ENCODE results near the gene TRIM54. TPM values are rescaled to one million over a fixed set of nuclear protein-coding genes. Genes with fewer than 3 reads are reported as not detected.
A peak's percentile ranks its signal among the peaks of the same experiment; 100 is the strongest.

TRIM54 gene
- total RNA-seq, 2 experiments from 2014 or later = 0.16 to 0.23 TPM

DNA sequence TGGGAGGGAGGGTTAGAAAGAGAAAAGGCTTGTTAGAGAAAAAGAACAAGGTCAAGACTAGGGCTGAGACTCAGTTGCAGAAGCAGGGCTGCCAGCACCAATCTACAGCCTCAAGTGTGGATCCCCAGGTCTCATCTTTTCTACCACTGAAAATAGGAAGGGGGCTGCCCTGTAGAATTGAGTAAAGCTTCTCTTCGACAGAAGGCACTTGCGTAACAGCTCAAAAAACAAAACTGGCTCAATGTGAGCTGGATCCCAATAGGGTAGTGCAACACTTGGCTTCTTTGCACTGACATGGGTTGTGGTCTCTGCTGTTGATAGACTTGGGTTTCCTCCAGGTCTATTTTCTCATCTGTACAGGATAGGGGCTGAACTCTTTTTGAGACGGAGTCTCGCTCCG is 42.5 kb downstream of the TRIM54 start:
- peaks cover 35% of the 10 kb centered on the region for H3K36me3 Mint-ChIP-seq (ENCODE audit: low read depth)
- intact Hi-C loops (cut with micrococcal nuclease) = loop anchor here (5.0 kb wide), 1 partner anchor 33 kb away; the partner anchor contains the start of gene GTF3C2
- ATAC-seq = no peak
- TF ChIP-seq, protein P1, sequence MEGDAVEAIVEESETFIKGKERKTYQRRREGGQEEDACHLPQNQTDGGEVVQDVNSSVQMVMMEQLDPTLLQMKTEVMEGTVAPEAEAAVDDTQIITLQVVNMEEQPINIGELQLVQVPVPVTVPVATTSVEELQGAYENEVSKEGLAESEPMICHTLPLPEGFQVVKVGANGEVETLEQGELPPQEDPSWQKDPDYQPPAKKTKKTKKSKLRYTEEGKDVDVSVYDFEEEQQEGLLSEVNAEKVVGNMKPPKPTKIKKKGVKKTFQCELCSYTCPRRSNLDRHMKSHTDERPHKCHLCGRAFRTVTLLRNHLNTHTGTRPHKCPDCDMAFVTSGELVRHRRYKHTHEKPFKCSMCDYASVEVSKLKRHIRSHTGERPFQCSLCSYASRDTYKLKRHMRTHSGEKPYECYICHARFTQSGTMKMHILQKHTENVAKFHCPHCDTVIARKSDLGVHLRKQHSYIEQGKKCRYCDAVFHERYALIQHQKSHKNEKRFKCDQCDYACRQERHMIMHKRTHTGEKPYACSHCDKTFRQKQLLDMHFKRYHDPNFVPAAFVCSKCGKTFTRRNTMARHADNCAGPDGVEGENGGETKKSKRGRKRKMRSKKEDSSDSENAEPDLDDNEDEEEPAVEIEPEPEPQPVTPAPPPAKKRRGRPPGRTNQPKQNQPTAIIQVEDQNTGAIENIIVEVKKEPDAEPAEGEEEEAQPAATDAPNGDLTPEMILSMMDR (IDR thresholded peaks at IDR 0.05) = no peak
- ChIA-PET CTCF (interaction anchor here (2.2 kb wide), 1 partner anchor 22 kb away, joined by 8 read pairs; no protein-coding TSS in a partner anchor), POLR2A (interaction anchor here (0.7 to 1.0 kb wide), 2 partner anchors 15 to 31 kb away, joined by 3 to 4 read pairs; no protein-coding TSS in a partner anchor)
- DNase-seq = no peak
- peaks cover 21% of the 10 kb centered on the region for H3K4me1 Mint-ChIP-seq (ENCODE audit: low read depth)
- peak overlapping the region; percentile 8 for H3K4me3 Mint-ChIP-seq
- no peak overlapping the region for H3K27ac Mint-ChIP-seq
- no peaks in the 10 kb centered on the region for H3K9me3 Mint-ChIP-seq
- H3K27me3 Mint-ChIP-seq = no peaks in the 10 kb centered on the region

- no peak overlapping the region for H3K4me3 Mint-ChIP-seq
- ChIA-PET POLR2A (interaction anchor here (0.6 to 1.7 kb wide), 2 partner anchors 8 to 56 kb away, joined by 3 to 5 read pairs; no protein-coding TSS in a partner anchor), CTCF (interaction anchor here (1.4 kb wide), 1 partner anchor 32 kb away, joined by 4 read pairs; no protein-coding TSS in a partner anchor)
- intact Hi-C loops (cut with micrococcal nuclease) = no loop called here
- H3K36me3 Mint-ChIP-seq (ENCODE audit: low read depth) = peaks cover 38% of the 10 kb centered on the region
- H3K9me3 Mint-ChIP-seq = no peaks in the 10 kb centered on the region
- H3K27ac Mint-ChIP-seq = no peak overlapping the region
- H3K27me3 Mint-ChIP-seq = no peaks in the 10 kb centered on the region
- TF ChIP-seq, protein P1 (IDR thresholded peaks at IDR 0.05) = no peak
- DNase-seq = no peak
- H3K4me1 Mint-ChIP-seq (ENCODE audit: low read depth) = no peaks in the 10 kb centered on the region
- no peak for ATAC-seq
Observed at GRCh38 chr2:27335311-27335710, 53.1 kb downstream of the TRIM54 start.

DNA sequence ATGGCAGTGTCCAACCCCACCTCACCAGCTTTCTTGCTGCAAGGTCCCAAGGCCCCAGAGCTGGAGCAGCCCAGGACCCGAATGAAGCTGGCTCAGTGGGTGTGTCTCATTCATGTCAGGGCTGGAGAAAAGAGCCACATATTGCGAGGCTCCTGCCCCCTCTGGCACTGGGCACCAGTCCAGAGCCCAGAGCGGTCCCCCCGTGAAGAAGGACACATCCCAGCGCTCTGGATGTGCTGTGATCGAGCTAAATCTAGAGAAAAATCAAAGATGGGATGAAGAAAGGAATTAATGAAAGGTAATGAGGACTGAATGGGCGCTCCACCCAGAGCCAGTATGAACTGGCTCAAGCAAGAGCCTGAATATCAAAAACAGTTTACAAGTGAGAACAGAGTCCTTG is 53.9 kb downstream of the TRIM54 start:
- Mint-ChIP-seq H3K4me1 (ENCODE audit: low read depth) (no peaks in the 10 kb centered on the region), H3K27me3 (no peaks in the 10 kb centered on the region), H3K9me3 (no peaks in the 10 kb centered on the region), H3K4me3 (no peak overlapping the region), H3K27ac (no peak overlapping the region), H3K36me3 (ENCODE audit: low read depth) (peaks cover 37% of the 10 kb centered on the region)
- intact Hi-C loops (cut with micrococcal nuclease) = no loop called here
- DNase-seq = no peak
- CTCF ChIA-PET = no interaction called here
- TF ChIP-seq, protein P1 (IDR thresholded peaks at IDR 0.05) = no peak
- POLR2A ChIA-PET = interaction anchor here (0.6 to 1.7 kb wide), 3 partner anchors 7 to 57 kb away, joined by 3 to 5 read pairs (median 4); no protein-coding TSS in a partner anchor
- no peak for ATAC-seq

DNA sequence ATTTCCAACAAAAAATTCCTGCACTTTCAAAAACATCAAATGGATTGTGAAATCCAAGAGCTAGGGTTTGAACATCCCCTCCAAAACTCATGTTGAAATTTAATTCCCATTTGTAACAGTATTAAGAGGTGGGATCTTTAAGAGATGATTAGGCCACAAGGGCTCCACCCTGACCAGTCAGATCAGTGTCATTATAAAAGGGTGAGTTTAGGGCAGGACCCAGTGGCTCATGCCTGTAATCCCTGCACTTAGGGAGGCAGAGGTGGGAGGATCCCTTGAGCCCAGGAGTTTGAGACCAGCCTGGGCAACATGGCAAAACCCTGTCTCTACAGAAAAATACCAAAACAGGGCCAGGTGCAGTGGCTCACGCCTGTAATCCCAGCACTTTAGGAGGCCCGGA is 65.4 kb downstream of the TRIM54 start:
- ATAC-seq (no peak), DNase-seq (no peak)
- Mint-ChIP-seq H3K4me3 (no peak overlapping the region), H3K27ac (no peak overlapping the region), H3K9me3 (no peaks in the 10 kb centered on the region), H3K27me3 (no peaks in the 10 kb centered on the region), H3K36me3 (ENCODE audit: low read depth) (peaks cover 17% of the 10 kb centered on the region), H3K4me1 (ENCODE audit: low read depth) (peaks cover 39% of the 10 kb centered on the region)
- intact Hi-C loops (cut with micrococcal nuclease) = no loop called here
- TF ChIP-seq, protein P1 (IDR thresholded peaks at IDR 0.05) = no peak
- POLR2A ChIA-PET = interaction anchor here (0.6 kb wide), 2 partner anchors 9 to 22 kb away, joined by 3 read pairs; partner anchors contain the start of gene GTF3C2
- CTCF ChIA-PET = interaction anchor here (1.3 kb wide), 1 partner anchor 13 kb away, joined by 3 read pairs; no protein-coding TSS in a partner anchor

DNA sequence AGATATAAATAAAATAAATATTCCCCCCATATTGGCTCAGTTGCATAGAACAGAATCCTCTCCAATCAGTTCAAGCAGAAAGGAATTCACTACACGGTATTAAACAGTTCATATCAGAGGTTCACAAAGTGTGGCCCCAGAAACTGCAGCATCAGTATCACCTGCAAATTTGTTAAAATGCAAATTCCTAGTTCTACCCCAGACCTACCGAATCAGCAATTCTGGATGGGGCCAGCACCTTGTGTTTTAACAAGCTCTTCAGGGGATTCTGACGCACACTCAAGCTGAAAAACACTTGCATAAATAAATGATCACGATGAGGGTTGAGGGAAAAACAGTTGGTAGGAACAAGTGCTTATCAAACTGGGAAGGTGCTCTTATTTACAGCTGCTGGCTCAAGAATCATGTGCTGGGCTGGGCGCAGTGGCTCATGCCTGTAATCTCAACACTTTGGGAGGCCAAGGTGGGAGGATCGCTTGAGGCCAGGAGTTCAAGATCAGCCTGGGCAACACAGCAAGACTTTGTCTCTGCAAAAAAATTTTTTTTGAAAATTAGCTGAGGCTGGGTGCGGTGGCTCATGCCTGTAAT is 68.0 kb downstream of the TRIM54 start:
- ATAC-seq (no peak), DNase-seq (no peak)
- H3K4me1 Mint-ChIP-seq (ENCODE audit: low read depth) = peaks cover 58% of the 10 kb centered on the region
- H3K9me3 Mint-ChIP-seq = no peaks in the 10 kb centered on the region
- H3K4me3 Mint-ChIP-seq = no peak overlapping the region
- ChIA-PET CTCF (no interaction called here), POLR2A (interaction anchor here (1.0 to 3.1 kb wide), 3 partner anchors 10 to 30 kb away, joined by 3 to 24 read pairs (median 4); partner anchors contain the start of genes EIF2B4 and SNX17)
- intact Hi-C loops (cut with micrococcal nuclease) = no loop called here
- H3K27ac Mint-ChIP-seq = no peak overlapping the region
- peaks cover 12% of the 10 kb centered on the region for H3K36me3 Mint-ChIP-seq (ENCODE audit: low read depth)
- H3K27me3 Mint-ChIP-seq = no peaks in the 10 kb centered on the region
- TF ChIP-seq, protein P1 (IDR thresholded peaks at IDR 0.05) = no peak

Measured in activated CD8-positive, alpha-beta T cell treated with anti-CD3 and anti-CD28 coated beads for 36 hours (primary cell).